NCI-H2227 (cell line): ENCODE data around the gene KIRREL2.
A peak's percentile ranks its signal among the peaks of the same experiment; 100 is the strongest.
"Not testable (repeated sequence)": the region's sequence is repeated elsewhere in the genome, so short reads cannot be mapped to it uniquely, and the experiment has no call there.

Experiments used
- DNase-seq: peaks from one replicate; lab custom pipeline; 2025; ENCODE audit not compliant: unreplicated experiment; lab: John Stamatoyannopoulos, UW

The KIRREL2 gene

GRCh38 chr19:35856546-35857149 lies at the start of gene KIRREL2:
Gene KIRREL2 (plus strand): TSS chr19:35856911. CDS start chr19:35857120, 209 bp downstream.
- DNase-seq: peak; percentile 92

GRCh38 chr19:35807633-35808032 lies 49.1 kb upstream of the KIRREL2 start:
- DNase-seq: no peak

GRCh38 chr19:35811317-35812219 lies 45.1 kb upstream of the KIRREL2 start:
- no peak for DNase-seq

GRCh38 chr19:35812220-35813042 lies 44.3 kb upstream of the KIRREL2 start, which contains the start of gene PRODH2:
Gene PRODH2 (minus strand): TSS chr19:35812845. CDS start chr19:35812805, 40 bp downstream.
- DNase-seq: no peak

GRCh38 chr19:35813043-35813890 lies 43.4 kb upstream of the KIRREL2 start:
- no peak for DNase-seq

- no peak for DNase-seq
Measured at GRCh38 chr19:35816262-35816661, 40.4 kb upstream of the KIRREL2 start.

GRCh38 chr19:35816846-35817245 lies 39.9 kb upstream of the KIRREL2 start:
- DNase-seq: no peak

GRCh38 chr19:35818445-35818844 lies 38.3 kb upstream of the KIRREL2 start:
- DNase-seq: no peak

GRCh38 chr19:35822579-35822978 lies 34.1 kb upstream of the KIRREL2 start:
- no peak for DNase-seq

GRCh38 chr19:35824150-35824549 lies 32.6 kb upstream of the KIRREL2 start:
- DNase-seq: no peak

- DNase-seq: no peak
Measured at GRCh38 chr19:35828692-35829301, 27.9 kb upstream of the KIRREL2 start.

- no peak for DNase-seq
Measured at GRCh38 chr19:35830986-35831385, 25.7 kb upstream of the KIRREL2 start.

GRCh38 chr19:35832054-35832453 lies 24.7 kb upstream of the KIRREL2 start:
- no peak for DNase-seq

- DNase-seq: no peak
Measured at GRCh38 chr19:35833972-35834371, 22.7 kb upstream of the KIRREL2 start.

- not testable (repeated sequence) for DNase-seq
Measured at GRCh38 chr19:35836096-35836495, 20.6 kb upstream of the KIRREL2 start.

GRCh38 chr19:35841961-35842595 lies 14.6 kb upstream of the KIRREL2 start:
- no peak for DNase-seq

GRCh38 chr19:35842666-35843272 lies 13.9 kb upstream of the KIRREL2 start:
- DNase-seq: no peak

GRCh38 chr19:35843676-35844481 lies 12.8 kb upstream of the KIRREL2 start:
- peak; percentile 93 for DNase-seq
